Ovary (tissue), 9 donors: ENCODE results near the gene RPS6KL1. TPM values are rescaled to one million over a fixed set of nuclear protein-coding genes. Genes with fewer than 3 reads are reported as not detected.

Source experiments
- DNase-seq, 5 donors: peaks; one replicate each; pipeline ENCODE4 v3.0.0-alpha.2; 2019 to 2020
- H3K27ac ChIP-seq, 2 donors: fragments of 200-600 bp; one replicate each; pipeline versions ENCODE4 v1.5.1 to v1.8.0; 2019 to 2022
- H3K27me3 ChIP-seq: fragments of 200-600 bp; one replicate; pipeline ENCODE4 v1.8.0; 2022
- H3K36me3 ChIP-seq: fragments of 200-600 bp; sonication (generic); one replicate; pipeline ENCODE4 v1.5.1; 2019
- H3K4me1 ChIP-seq: one replicate; pipeline ENCODE4 v1.8.1; 2013; ENCODE audit warnings: mild to moderate bottlenecking, moderate library complexity; ENCODE audit not compliant: insufficient read depth
- H3K4me3 ChIP-seq: fragments of 200-600 bp; sonication (generic); one replicate; pipeline ENCODE4 v1.5.1; 2017
- H3K9me3 ChIP-seq, 2 donors: fragments of 200-600 bp in 1 of 2; sonication (generic) in 1 of 2; one replicate each; pipeline versions ENCODE4 v1.5.1 to v1.8.1; 2013 to 2019; ENCODE audit warnings: mild to moderate bottlenecking in 1 of 2, moderate library complexity in 1 of 2
- EP300 ChIP-seq: sonication (generic); formaldehyde crosslinking; IDR thresholded peaks from one replicate; pipeline ENCODE4 v1.6.1; 2017; ENCODE audit warnings: antibody characterized with exemption
- POLR2A ChIP-seq: fragments of 450-650 bp; IDR thresholded peaks from one replicate; pipeline ENCODE4 v1.6.1; 2017; ENCODE audit warnings: antibody characterized with exemption, mild to moderate bottlenecking, moderate library complexity
- WGBS, 3 donors: extraction: QIAGEN DNeasy Blood & Tissue Kit in 1 of 3; methylation state at CpG; one replicate each; pipeline versions ENCODE4 v1.1.5 to v1.1.7; 2013 to 2017; 5-methylcytosine and 5-hydroxymethylcytosine counted together
- intact Hi-C, 4 donors: fragments of 100-400 bp; cut with DNase I; formaldehyde crosslinking; loops; one replicate each; pipeline versions ENCODE4 v1.11.0 to v1.15.1; 2022 to 2023
- polyA plus RNA-seq, 2 donors: library from polyadenylated mRNA; stranded (reverse); fragments of 200-250 nt in 1 of 2; fragments of 350-450 nt in 1 of 2; fragmentation: Illumina TruSeq in 1 of 2; extraction: RNeasy Lipid Tissue Mini Kit (QIAGEN cat#74804) in 1 of 2; gene quantifications; one replicate each; pipeline ENCODE4 v1.2.3, GENCODE V29; 2013 to 2014
- total RNA-seq, 7 donors: library from RNA; depleted of rRNA in 2 of 7; stranded (reverse); fragments of >200 nt in 2 of 7; fragmentation: NEBNext Ultra II Directional in 3 of 7; extraction: Animal tissue kit (Norgen Biotek cat#: 25700) in 3 of 7; gene quantifications; one replicate each; pipeline versions ENCODE4 v1.1.0 to v1.2.4, GENCODE V29; 2016 to 2023
- TF ChIP-seq, protein P1 (sequence below), 3 donors: fragments of 450-650 bp in 2 of 3; fragments of 200-600 bp in 1 of 3; IDR thresholded peaks; one replicate each; pipeline versions ENCODE4 v1.5.1 to v1.8.0; 2016 to 2022; ENCODE audit warnings: antibody characterized with exemption in 3 of 3, mild to moderate bottlenecking in 1 of 3
- donor health status: DM: no; HTN: no; CAD: no; lungs with moderate emphysema.
- donor health status: DM: no; HTN: no; CAD: no.
- donor health status: Bipolar disorder and iron deficiency.
- donor health status: DM: yes; HTN: yes; CAD: no.
- donor health status: DM: no; HTN: no; CAD: no.
- donor health status: DM: yes; HTN: yes; CAD: no.

RPS6KL1 gene
- total and polyA plus RNA-seq, 9 donors: 0.24 to 3.0 (median 1.7) TPM

DNA sequence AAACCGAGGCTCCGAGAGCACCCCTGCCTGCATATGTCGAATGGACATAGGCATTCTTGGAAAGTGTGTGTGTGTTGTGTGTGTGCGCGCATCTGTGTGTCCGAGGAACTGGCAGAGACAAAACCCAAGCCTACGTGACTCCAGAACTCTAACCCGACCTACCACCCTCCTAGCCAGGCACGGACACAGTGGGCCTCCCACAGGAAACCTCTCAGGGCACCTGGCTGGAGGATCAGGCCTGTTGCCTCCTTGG, 32.9 kb upstream of the RPS6KL1 start:
- TF ChIP-seq POLR2A: no peak
- TF ChIP-seq, protein P1, sequence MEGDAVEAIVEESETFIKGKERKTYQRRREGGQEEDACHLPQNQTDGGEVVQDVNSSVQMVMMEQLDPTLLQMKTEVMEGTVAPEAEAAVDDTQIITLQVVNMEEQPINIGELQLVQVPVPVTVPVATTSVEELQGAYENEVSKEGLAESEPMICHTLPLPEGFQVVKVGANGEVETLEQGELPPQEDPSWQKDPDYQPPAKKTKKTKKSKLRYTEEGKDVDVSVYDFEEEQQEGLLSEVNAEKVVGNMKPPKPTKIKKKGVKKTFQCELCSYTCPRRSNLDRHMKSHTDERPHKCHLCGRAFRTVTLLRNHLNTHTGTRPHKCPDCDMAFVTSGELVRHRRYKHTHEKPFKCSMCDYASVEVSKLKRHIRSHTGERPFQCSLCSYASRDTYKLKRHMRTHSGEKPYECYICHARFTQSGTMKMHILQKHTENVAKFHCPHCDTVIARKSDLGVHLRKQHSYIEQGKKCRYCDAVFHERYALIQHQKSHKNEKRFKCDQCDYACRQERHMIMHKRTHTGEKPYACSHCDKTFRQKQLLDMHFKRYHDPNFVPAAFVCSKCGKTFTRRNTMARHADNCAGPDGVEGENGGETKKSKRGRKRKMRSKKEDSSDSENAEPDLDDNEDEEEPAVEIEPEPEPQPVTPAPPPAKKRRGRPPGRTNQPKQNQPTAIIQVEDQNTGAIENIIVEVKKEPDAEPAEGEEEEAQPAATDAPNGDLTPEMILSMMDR (IDR thresholded peaks at IDR 0.05): no peak
- TF ChIP-seq EP300: no peak
- intact Hi-C loops: loop anchor here in 1 of 4 donors (10.0 kb wide), 1 partner anchor 59 kb away; no protein-coding TSS in a partner anchor
- Histone ChIP-seq H3K27me3 (no peaks in the 10 kb centered on the region), H3K27ac (no peak overlapping the region), H3K4me1 (peaks cover 4% of the 10 kb centered on the region), H3K36me3 (no peaks in the 10 kb centered on the region), H3K4me3 (no peak overlapping the region), H3K9me3 (no peaks in the 10 kb centered on the region)
- WGBS, 3 donors: 72 to 78% (median 76%) methylated on average over 9 of the region's 9 CpGs
- DNase-seq: no peak

DNA sequence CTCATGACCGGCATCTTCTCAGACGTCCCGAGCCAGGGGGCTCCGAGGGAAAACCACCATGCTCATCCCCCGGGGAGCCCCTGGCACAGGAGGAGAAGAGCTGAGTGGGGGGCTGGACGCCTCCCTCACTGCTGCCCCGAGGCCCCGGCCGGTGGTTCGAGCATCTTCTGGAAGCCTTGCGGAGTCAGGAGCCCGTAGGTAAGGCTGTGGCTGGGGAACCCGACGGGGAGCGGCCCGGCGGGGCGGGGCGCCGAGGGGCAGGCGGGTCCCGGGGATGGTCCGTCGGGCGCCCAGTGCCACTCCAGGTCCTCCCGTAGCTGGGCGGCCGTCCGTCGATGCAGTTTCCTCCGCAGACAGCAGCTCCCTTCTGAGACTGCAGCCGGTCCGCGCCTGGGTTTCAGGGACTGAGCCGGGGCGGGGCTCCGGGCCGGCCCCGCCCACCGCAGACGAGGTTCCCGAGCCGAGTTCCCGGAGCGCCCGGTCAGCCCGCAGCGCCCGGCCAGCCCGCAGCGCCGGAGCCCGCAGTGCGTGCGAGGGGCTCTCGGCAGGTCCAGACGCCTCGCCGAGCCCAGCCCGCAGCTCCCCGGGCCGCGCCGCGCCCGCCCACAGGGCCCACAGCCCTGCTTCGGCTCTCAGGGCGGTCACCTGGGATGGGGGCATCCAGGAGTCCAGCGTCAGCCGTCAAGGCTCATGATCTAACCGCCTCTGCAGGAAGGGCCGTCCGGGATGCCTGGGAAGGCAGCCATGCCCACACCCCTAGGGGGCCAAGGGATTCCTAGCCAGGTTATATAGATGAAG, 32.4 kb upstream of the RPS6KL1 start, which contains the start of gene PGF:
Gene PGF (minus strand): TSS at position 369 of the 798 bp plus-strand sequence. CDS start 355 bp downstream, at position 14.
- DNase-seq: peak; percentile 52 to 79 (median 69)
- 2% methylated on average over 31 to 73 of the region's 73 CpGs for WGBS, 3 donors
- Histone ChIP-seq H3K27me3 (no peaks in the 10 kb centered on the region), H3K9me3 (no peaks in the 10 kb centered on the region), H3K4me3 (peak within 1 kb of the TSS; percentile 23), H3K36me3 (no peaks in the 10 kb centered on the region), H3K27ac (no peak within 1 kb of the TSS), H3K4me1 (peaks cover 4% of the 10 kb centered on the region)
- intact Hi-C loops: loop anchor here in 1 of 4 donors (10.0 kb wide), 1 partner anchor 59 kb away; no protein-coding TSS in a partner anchor
- no peak for TF ChIP-seq POLR2A
- no peak for TF ChIP-seq EP300
- TF ChIP-seq, protein P1 (IDR thresholded peaks at IDR 0.05): no peak

DNA sequence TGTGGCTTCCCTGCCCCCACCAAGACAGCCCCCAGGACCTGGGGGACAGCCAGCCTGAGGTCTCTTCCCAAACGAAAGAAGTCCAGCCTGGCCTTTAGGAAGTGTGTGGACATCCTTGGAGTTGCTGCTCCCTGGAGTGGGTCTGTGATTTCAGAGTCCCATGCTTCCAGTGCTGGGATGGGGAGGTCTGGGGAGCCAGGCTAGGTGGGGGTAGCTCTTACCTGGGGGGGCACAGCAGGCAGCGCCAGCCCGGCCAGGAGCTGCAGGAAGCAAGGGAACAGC, 31.8 kb upstream of the RPS6KL1 start:
- TF ChIP-seq, protein P1 (IDR thresholded peaks at IDR 0.05): no peak
- TF ChIP-seq EP300 (no peak), POLR2A (no peak)
- Histone ChIP-seq H3K4me3 (peak overlapping the region; percentile 23), H3K4me1 (peaks cover 4% of the 10 kb centered on the region), H3K27me3 (no peaks in the 10 kb centered on the region), H3K36me3 (no peaks in the 10 kb centered on the region), H3K9me3 (no peaks in the 10 kb centered on the region), H3K27ac (no peak overlapping the region)
- DNase-seq: no peak
- intact Hi-C loops: loop anchor here in 1 of 4 donors (10.0 kb wide), 1 partner anchor 60 kb away; no protein-coding TSS in a partner anchor
- WGBS, 3 donors: 0 to 8% (median 1%) methylated on average over 1 to 3 of the region's 3 CpGs

DNA sequence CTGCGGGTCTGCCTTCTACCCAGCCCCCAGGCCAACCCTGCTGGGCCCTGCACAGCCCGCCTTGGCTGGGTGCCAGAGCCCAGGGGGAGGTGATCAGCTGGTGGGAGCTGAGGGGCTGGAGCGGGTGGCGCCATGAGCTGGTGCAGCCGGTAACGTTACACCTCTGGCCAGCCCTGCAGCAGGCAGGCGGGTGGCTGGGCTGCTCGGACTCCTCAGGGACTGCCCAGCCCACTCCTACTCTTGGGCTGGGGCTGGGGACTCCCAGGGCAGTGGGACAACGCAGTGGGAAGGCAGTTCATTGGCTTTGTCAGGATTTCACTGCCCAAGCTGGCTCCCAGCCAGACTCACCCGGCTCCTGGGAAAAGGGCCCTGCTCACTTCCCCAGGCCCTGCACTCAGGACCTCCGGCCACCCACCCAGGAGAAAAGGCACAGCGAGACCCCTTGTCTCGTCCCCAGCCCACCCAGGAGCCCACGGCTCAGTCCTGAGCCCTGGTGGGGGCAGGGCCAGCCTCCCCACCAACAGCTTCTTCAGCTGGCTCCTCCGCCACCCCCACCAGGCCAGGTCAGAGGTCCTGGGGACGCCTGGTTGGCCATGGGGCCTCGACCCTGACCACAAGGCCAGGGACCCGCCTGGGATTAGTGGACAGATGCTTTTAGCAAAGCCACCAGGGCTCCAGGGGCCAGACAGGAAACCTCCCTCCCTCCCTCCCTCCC, 31.3 kb upstream of the RPS6KL1 start:
- peak overlapping the region; percentile 23 for H3K4me3 ChIP-seq
- intact Hi-C loops: loop anchor here in 1 of 4 donors (10.0 kb wide), 1 partner anchor 60 kb away; no protein-coding TSS in a partner anchor
- H3K36me3 ChIP-seq: no peaks in the 10 kb centered on the region
- H3K27ac ChIP-seq: no peak overlapping the region
- TF ChIP-seq, protein P1 (IDR thresholded peaks at IDR 0.05): no peak
- TF ChIP-seq EP300 (no peak), POLR2A (no peak)
- no peaks in the 10 kb centered on the region for H3K27me3 ChIP-seq
- no peaks in the 10 kb centered on the region for H3K9me3 ChIP-seq
- peak in 1 of 5 donors; percentile 54 for DNase-seq
- H3K4me1 ChIP-seq: peaks cover 4% of the 10 kb centered on the region
- 28 to 45% (median 36%) methylated on average over 15 to 18 of the region's 18 CpGs for WGBS, 3 donors
